ENCODE results near the gene AFF1. TPM values are rescaled to one million over a fixed set of nuclear protein-coding genes. Genes with fewer than 3 reads are reported as not detected.

Gene AFF1
- polyA plus RNA-seq, 1 donor (not counting 4 experiments of a cell fraction or from before 2014, with no cell fraction given), result 14.4 TPM

DNA sequence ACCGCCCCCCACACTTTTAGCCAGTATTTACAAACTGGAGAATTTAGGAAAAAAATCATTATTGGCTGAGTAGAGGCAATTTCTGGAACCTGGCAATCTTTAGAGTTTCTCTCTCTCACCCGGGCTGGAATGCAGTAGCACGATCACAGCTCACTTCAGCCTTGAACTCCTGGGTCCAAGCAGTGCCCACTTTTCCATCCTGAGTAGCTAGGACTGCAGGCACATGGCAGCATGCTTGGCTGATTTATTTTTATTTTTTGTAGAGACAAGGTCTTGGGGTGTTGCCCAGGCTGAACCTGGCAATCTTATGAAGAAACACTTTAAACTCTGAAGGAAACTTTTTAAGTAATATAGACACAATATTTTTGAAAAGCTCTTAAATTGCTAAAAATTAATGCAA lies 120.1 kb downstream of the AFF1 start:
- no peaks in the 10 kb centered on the region for H3K9me3 ChIP-seq (ENCODE audit: control insufficient read depth, low read depth, low read length)
- no peak overlapping the region for H3K27ac ChIP-seq (ENCODE audit: control insufficient read depth, insufficient read depth, low read length)
- peaks cover 11% of the 10 kb centered on the region for H3K4me1 ChIP-seq (ENCODE audit: control insufficient read depth, extremely low read depth, insufficient read depth, low read length)
- dilution Hi-C loops (cut with MboI; ENCODE audit: extremely low pct_ligation_motif_present, low sequenced_read_pairs), result no loop called here
- no peak for DNase-seq (ENCODE audit: low read depth, low spot score)
- peaks cover 9% of the 10 kb centered on the region for H3K79me2 ChIP-seq (ENCODE audit: control insufficient read depth, insufficient read depth, low read length)
- no peak for FAIRE-seq
- H3K4me3 ChIP-seq (ENCODE audit: control insufficient read depth in 2 of 3, extremely low read depth in 1 of 3, insufficient read depth in 2 of 3, low read depth in 1 of 3, low read length in 3 of 3), result no peak overlapping the region
- no peak overlapping the region for H3K9ac ChIP-seq (ENCODE audit: control insufficient read depth, extremely low read depth, insufficient read depth, low read length)
- H3K36me3 ChIP-seq (ENCODE audit: control insufficient read depth in 2 of 2, extremely low read depth in 1 of 2, insufficient read depth in 2 of 2, low read length in 2 of 2), result peaks cover 2 to 3% of the 10 kb centered on the region in 2 experiments
- TF ChIP-seq EZH2 (IDR thresholded peaks at IDR 0.05; ENCODE audit: low read length), result no peak
- TF ChIP-seq, protein P1, sequence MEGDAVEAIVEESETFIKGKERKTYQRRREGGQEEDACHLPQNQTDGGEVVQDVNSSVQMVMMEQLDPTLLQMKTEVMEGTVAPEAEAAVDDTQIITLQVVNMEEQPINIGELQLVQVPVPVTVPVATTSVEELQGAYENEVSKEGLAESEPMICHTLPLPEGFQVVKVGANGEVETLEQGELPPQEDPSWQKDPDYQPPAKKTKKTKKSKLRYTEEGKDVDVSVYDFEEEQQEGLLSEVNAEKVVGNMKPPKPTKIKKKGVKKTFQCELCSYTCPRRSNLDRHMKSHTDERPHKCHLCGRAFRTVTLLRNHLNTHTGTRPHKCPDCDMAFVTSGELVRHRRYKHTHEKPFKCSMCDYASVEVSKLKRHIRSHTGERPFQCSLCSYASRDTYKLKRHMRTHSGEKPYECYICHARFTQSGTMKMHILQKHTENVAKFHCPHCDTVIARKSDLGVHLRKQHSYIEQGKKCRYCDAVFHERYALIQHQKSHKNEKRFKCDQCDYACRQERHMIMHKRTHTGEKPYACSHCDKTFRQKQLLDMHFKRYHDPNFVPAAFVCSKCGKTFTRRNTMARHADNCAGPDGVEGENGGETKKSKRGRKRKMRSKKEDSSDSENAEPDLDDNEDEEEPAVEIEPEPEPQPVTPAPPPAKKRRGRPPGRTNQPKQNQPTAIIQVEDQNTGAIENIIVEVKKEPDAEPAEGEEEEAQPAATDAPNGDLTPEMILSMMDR (optimal IDR thresholded peaks at IDR 0.05 in 1 of 3, IDR thresholded peaks at IDR 0.05 in 1 of 3, conservative IDR thresholded peaks at IDR 0.05 in 1 of 3; ENCODE audit: extremely low read depth in 1 of 3, insufficient read depth in 2 of 3, low read length in 3 of 3), result no peak
- H4K20me1 ChIP-seq (ENCODE audit: control insufficient read depth, extremely low read depth, insufficient read depth, low read length), result peaks cover 3% of the 10 kb centered on the region
- H3K4me2 ChIP-seq (ENCODE audit: control insufficient read depth, extremely low read depth, insufficient read depth, low read depth, low read length), result no peak overlapping the region
- no peak overlapping the region for H2AFZ ChIP-seq (ENCODE audit: control insufficient read depth, low read length)
- no peaks in the 10 kb centered on the region for H3K27me3 ChIP-seq (ENCODE audit: control insufficient read depth, extremely low read depth, insufficient read depth, low read length)
- no peaks in the 10 kb centered on the region for H3K9me1 ChIP-seq (ENCODE audit: control insufficient read depth, extremely low read depth, insufficient read depth, low read length)

DNA sequence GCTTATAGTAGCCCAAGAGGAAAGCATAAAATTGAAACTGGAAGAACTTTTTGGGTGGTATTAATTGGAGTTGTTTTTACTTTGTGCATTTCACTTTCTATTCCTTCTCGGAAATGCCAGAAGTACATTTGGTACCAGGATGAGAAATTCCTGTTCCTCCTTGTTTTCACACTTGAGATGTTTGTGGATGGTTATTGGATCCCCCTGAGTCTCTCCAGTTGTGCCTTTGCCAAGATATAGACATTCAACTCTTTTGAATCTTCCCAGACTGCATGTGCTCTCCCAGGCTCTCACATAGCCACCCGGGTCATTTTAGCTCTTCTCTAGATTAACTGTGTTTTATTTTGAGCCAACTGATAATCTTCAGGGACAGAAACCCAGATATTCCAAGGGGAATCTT lies 120.5 kb downstream of the AFF1 start:
- Histone ChIP-seq H3K9me3 (ENCODE audit: control insufficient read depth, low read depth, low read length) (no peaks in the 10 kb centered on the region), H3K27ac (ENCODE audit: control insufficient read depth, insufficient read depth, low read length) (no peak overlapping the region), H3K9me1 (ENCODE audit: control insufficient read depth, extremely low read depth, insufficient read depth, low read length) (no peaks in the 10 kb centered on the region), H3K4me1 (ENCODE audit: control insufficient read depth, extremely low read depth, insufficient read depth, low read length) (peaks cover 14% of the 10 kb centered on the region), H3K79me2 (ENCODE audit: control insufficient read depth, insufficient read depth, low read length) (peaks cover 9% of the 10 kb centered on the region), H3K36me3 (ENCODE audit: control insufficient read depth in 2 of 2, extremely low read depth in 1 of 2, insufficient read depth in 2 of 2, low read length in 2 of 2) (peaks cover 2 to 3% of the 10 kb centered on the region in 2 experiments), H2AFZ (ENCODE audit: control insufficient read depth, low read length) (no peak overlapping the region), H4K20me1 (ENCODE audit: control insufficient read depth, extremely low read depth, insufficient read depth, low read length) (peaks cover 3% of the 10 kb centered on the region), H3K27me3 (ENCODE audit: control insufficient read depth, extremely low read depth, insufficient read depth, low read length) (no peaks in the 10 kb centered on the region), H3K4me2 (ENCODE audit: control insufficient read depth, extremely low read depth, insufficient read depth, low read depth, low read length) (no peak overlapping the region), H3K4me3 (ENCODE audit: control insufficient read depth in 2 of 3, extremely low read depth in 1 of 3, insufficient read depth in 2 of 3, low read depth in 1 of 3, low read length in 3 of 3) (no peak overlapping the region), H3K9ac (ENCODE audit: control insufficient read depth, extremely low read depth, insufficient read depth, low read length) (no peak overlapping the region)
- no peak for DNase-seq (ENCODE audit: low read depth, low spot score)
- dilution Hi-C loops (cut with MboI; ENCODE audit: extremely low pct_ligation_motif_present, low sequenced_read_pairs), result no loop called here
- FAIRE-seq, result no peak
- TF ChIP-seq, protein P1 (optimal IDR thresholded peaks at IDR 0.05 in 1 of 3, IDR thresholded peaks at IDR 0.05 in 1 of 3, conservative IDR thresholded peaks at IDR 0.05 in 1 of 3; ENCODE audit: extremely low read depth in 1 of 3, insufficient read depth in 2 of 3, low read length in 3 of 3), result no peak
- TF ChIP-seq EZH2 (IDR thresholded peaks at IDR 0.05; ENCODE audit: low read length), result no peak

Data from keratinocyte (primary cell).